Bronchial epithelial cell (primary cell): Measurements from ENCODE around the gene PIM1. TPM values are rescaled to one million over a fixed set of nuclear protein-coding genes. Genes with fewer than 3 reads are reported as not detected.

ENCODE experiments used
- DNase-seq: peaks from one replicate; pipeline ENCODE4 v3.0.0-alpha.2; 2010; ENCODE audit warnings: low read depth
- FAIRE-seq: peaks from 2 replicates; lab custom pipeline; 2011; peaks lifted over from hg19 to GRCh38; lab: Jason Lieb, UNC
- H3K27me3 ChIP-seq: 2 replicates; pipeline ENCODE4 v1.5.1; 2011; ENCODE audit warnings: low read length; ENCODE audit not compliant: control insufficient read depth, insufficient read depth
- H3K36me3 ChIP-seq: 2 replicates; pipeline ENCODE4 v1.5.1; 2011; ENCODE audit warnings: low read length; ENCODE audit not compliant: control insufficient read depth, insufficient read depth
- H3K4me3 ChIP-seq: 2 replicates; pipeline ENCODE4 v1.5.1; 2011; ENCODE audit warnings: mild to moderate bottlenecking, low read depth, low read length, control low read depth
- CTCF ChIP-seq: IDR thresholded peaks from 2 replicates; pipeline ENCODE4 v1.5.1; 2011; ENCODE audit warnings: mild to moderate bottlenecking, moderate library complexity, low read length, control low read depth, inconsistent platforms; ENCODE audit not compliant: insufficient read depth, severe bottlenecking
- total RNA-seq: library from RNA; depleted of rRNA; stranded (reverse); fragments of >200 nt; gene quantifications from 2 replicates; pipeline ENCODE4 v1.2.1, GENCODE V29; 2014

The PIM1 gene
- total RNA-seq, 1 donor from 2014 or later = 29.2 TPM

GRCh38 chr6:37204014-37204751 is 34.2 kb downstream of the PIM1 start:
- FAIRE-seq = no peak
- DNase-seq = peak; percentile 70
- no peak for TF ChIP-seq CTCF

GRCh38 chr6:37205175-37205996 is 35.4 kb downstream of the PIM1 start:
- no peak for FAIRE-seq
- no peaks in the 10 kb centered on the region for H3K36me3 ChIP-seq
- no peak for DNase-seq
- TF ChIP-seq CTCF = no peak
- H3K27me3 ChIP-seq = peaks cover 2% of the 10 kb centered on the region
- no peak overlapping the region for H3K4me3 ChIP-seq

More at GRCh38 chr6:37204014-37204751, 34.2 kb downstream of the PIM1 start:
- Histone ChIP-seq H3K36me3 (no peaks in the 10 kb centered on the region), H3K4me3 (no peak overlapping the region), H3K27me3 (peaks cover 4% of the 10 kb centered on the region)

- Histone ChIP-seq H3K4me3 (no peak overlapping the region), H3K36me3 (no peaks in the 10 kb centered on the region), H3K27me3 (peaks cover 2% of the 10 kb centered on the region)
- no peak for DNase-seq
- no peak for TF ChIP-seq CTCF
- no peak for FAIRE-seq
These were observed 36.0 kb downstream of the PIM1 start for GRCh38 chr6:37205997-37206340.

- DNase-seq (no peak), FAIRE-seq (no peak)
- Histone ChIP-seq H3K36me3 (no peaks in the 10 kb centered on the region), H3K4me3 (no peak overlapping the region), H3K27me3 (peaks cover under 1% of the 10 kb centered on the region)
- TF ChIP-seq CTCF = no peak
These were observed 36.7 kb downstream of the PIM1 start for GRCh38 chr6:37206622-37207021.

GRCh38 chr6:37207903-37208456 is 38.0 kb downstream of the PIM1 start:
- FAIRE-seq = no peak
- DNase-seq = peak; percentile 78

More at GRCh38 chr6:37207903-37208456, 38.0 kb downstream of the PIM1 start:
- no peaks in the 10 kb centered on the region for H3K36me3 ChIP-seq
- H3K4me3 ChIP-seq = no peak overlapping the region
- no peaks in the 10 kb centered on the region for H3K27me3 ChIP-seq
- peak; percentile 90 for TF ChIP-seq CTCF
